ENCODE results near the gene CDT1. TPM values are rescaled to one million over a fixed set of nuclear protein-coding genes. Genes with fewer than 3 reads are reported as not detected.

Gene CDT1
- total and polyA plus RNA-seq, 10 of the 15 experiments (the other 5 are each of a cell fraction or from before 2014, with no cell fraction given): 0.50 to 87.6 (median 8.8) TPM

DNA sequence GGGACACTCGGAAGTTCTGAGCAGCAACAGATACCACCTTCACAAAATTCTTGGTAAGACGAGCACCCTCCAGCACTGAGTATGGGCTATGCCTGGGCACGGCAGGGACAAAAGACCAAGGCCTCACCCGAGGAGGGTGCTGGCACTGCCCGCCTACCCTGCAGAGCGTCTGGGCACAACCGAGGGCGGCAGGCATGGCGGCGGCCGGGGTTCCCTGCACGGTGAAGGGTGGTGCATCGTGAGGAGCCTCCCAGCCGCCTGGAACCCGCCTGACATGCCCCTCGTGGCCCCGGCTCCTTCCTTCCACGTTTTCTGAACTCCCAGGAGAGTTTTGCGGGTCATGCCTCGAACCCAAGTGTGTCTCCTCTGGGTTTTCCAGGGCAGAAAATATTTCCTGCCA, 34.2 kb downstream of the CDT1 start:
- FAIRE-seq: no peak

More for the DNA sequence above, 34.2 kb downstream of the CDT1 start:
- in situ Hi-C loops (cut with MboI): no loop called here
- Histone ChIP-seq H3K36me3 (ENCODE audit: control insufficient read depth in 2 of 2, insufficient read depth in 2 of 2, low read length in 1 of 2) (no peaks in the 10 kb centered on the region; a peak in 1 of 4 replicates), H3K9ac (ENCODE audit: control insufficient read depth, insufficient read depth, low read length) (no peak overlapping the region), H3K4me3 (no peak overlapping the region), H3K27me3 (replicated peaks in 1 of 2; ENCODE audit: control insufficient read depth in 2 of 2, insufficient read depth in 2 of 2, low read length in 1 of 2) (no peaks in the 10 kb centered on the region), H3K9me3 (replicated peaks; ENCODE audit: control insufficient read depth, insufficient read depth, low read length) (no peaks in the 10 kb centered on the region), H3K4me1 (ENCODE audit: control insufficient read depth, insufficient read depth, low read length) (no peaks in the 10 kb centered on the region), H3K4me2 (ENCODE audit: control insufficient read depth, insufficient read depth) (no peak overlapping the region), H3K27ac (ENCODE audit: control insufficient read depth, insufficient read depth) (no peak overlapping the region), H4K20me1 (ENCODE audit: control insufficient read depth, insufficient read depth) (no peaks in the 10 kb centered on the region), H3K79me2 (ENCODE audit: control insufficient read depth, insufficient read depth, low read length) (no peaks in the 10 kb centered on the region), H2AFZ (ENCODE audit: control insufficient read depth, low read depth, low read length) (no peak overlapping the region)
- no peak for ATAC-seq
- no peak for DNase-seq (ENCODE audit: low read depth, low spot score)
- ChIA-PET POLR2A (no interaction called here), RAD21 (ENCODE audit: unreplicated experiment) (no interaction called here), CTCF (no interaction called here), SMC1A (ENCODE audit: uncharacterized antibody, unreplicated experiment) (no interaction called here)
- WGBS (ENCODE audit: insufficient coverage, insufficient replicate concordance, low lambda C conversion rate, missing lambda C conversion rate): 86% methylated on average over 20 of the region's 20 CpGs
- BruUV-seq (replicated peaks): no TSS peak
- intact Hi-C loops (cut with micrococcal nuclease; ENCODE audit: unreplicated experiment): no loop called here
- TF ChIP-seq POLR2AphosphoS2 (IDR thresholded peaks at IDR 0.05; ENCODE audit: low read depth, low read length): no peak
- TF ChIP-seq CBX5 (IDR thresholded peaks at IDR 0.05; ENCODE audit: low read depth): no peak
- no peak for TF ChIP-seq TARDBP (IDR thresholded peaks at IDR 0.05; ENCODE audit: borderline replicate concordance)
- TF ChIP-seq MTA2 (IDR thresholded peaks at IDR 0.05; ENCODE audit: low read depth): no peak
- TF ChIP-seq, protein P1, sequence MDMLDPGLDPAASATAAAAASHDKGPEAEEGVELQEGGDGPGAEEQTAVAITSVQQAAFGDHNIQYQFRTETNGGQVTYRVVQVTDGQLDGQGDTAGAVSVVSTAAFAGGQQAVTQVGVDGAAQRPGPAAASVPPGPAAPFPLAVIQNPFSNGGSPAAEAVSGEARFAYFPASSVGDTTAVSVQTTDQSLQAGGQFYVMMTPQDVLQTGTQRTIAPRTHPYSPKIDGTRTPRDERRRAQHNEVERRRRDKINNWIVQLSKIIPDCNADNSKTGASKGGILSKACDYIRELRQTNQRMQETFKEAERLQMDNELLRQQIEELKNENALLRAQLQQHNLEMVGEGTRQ (IDR thresholded peaks at IDR 0.05; ENCODE audit: borderline replicate concordance, low read depth, low read length): no peak
- TF ChIP-seq NFYA (IDR thresholded peaks at IDR 0.05; ENCODE audit: borderline replicate concordance, low read depth, low read length): no peak
- TF ChIP-seq SIN3A (IDR thresholded peaks at IDR 0.05; ENCODE audit: low read depth, low read length): no peak
- no peak for TF ChIP-seq STAT1 (conservative IDR thresholded peaks at IDR 0.05)
- TF ChIP-seq CHD1 (IDR thresholded peaks at IDR 0.05; ENCODE audit: low read depth, low read length): no peak
- no peak for TF ChIP-seq LARP7 (IDR thresholded peaks at IDR 0.05)
- no peak for TF ChIP-seq KDM1A (IDR thresholded peaks at IDR 0.05; ENCODE audit: borderline replicate concordance)
- no peak for TF ChIP-seq NR2C2 (IDR thresholded peaks at IDR 0.05; ENCODE audit: borderline replicate concordance, control insufficient read depth, insufficient read length, low read depth)
- TF ChIP-seq PAX5 (IDR thresholded peaks at IDR 0.05; ENCODE audit: borderline replicate concordance, low read depth, low read length): no peak
- TF ChIP-seq WRNIP1 (IDR thresholded peaks at IDR 0.05; ENCODE audit: borderline replicate concordance, low read depth, low read length): no peak
- TF ChIP-seq, protein P2, sequence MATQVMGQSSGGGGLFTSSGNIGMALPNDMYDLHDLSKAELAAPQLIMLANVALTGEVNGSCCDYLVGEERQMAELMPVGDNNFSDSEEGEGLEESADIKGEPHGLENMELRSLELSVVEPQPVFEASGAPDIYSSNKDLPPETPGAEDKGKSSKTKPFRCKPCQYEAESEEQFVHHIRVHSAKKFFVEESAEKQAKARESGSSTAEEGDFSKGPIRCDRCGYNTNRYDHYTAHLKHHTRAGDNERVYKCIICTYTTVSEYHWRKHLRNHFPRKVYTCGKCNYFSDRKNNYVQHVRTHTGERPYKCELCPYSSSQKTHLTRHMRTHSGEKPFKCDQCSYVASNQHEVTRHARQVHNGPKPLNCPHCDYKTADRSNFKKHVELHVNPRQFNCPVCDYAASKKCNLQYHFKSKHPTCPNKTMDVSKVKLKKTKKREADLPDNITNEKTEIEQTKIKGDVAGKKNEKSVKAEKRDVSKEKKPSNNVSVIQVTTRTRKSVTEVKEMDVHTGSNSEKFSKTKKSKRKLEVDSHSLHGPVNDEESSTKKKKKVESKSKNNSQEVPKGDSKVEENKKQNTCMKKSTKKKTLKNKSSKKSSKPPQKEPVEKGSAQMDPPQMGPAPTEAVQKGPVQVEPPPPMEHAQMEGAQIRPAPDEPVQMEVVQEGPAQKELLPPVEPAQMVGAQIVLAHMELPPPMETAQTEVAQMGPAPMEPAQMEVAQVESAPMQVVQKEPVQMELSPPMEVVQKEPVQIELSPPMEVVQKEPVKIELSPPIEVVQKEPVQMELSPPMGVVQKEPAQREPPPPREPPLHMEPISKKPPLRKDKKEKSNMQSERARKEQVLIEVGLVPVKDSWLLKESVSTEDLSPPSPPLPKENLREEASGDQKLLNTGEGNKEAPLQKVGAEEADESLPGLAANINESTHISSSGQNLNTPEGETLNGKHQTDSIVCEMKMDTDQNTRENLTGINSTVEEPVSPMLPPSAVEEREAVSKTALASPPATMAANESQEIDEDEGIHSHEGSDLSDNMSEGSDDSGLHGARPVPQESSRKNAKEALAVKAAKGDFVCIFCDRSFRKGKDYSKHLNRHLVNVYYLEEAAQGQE (IDR thresholded peaks at IDR 0.05; ENCODE audit: low read depth, low read length): no peak
- TF ChIP-seq RAD21 (IDR thresholded peaks at IDR 0.05; ENCODE audit: insufficient read depth, low read depth, low read length): no peak
- TF ChIP-seq MTA3 (IDR thresholded peaks at IDR 0.05; ENCODE audit: borderline replicate concordance, low read length): no peak
- no peak for TF ChIP-seq ASH2L (IDR thresholded peaks at IDR 0.05; ENCODE audit: borderline replicate concordance, low read depth)
- TF ChIP-seq CBFB (IDR thresholded peaks at IDR 0.05; ENCODE audit: low read depth): no peak
